ENCODE data around the gene NCAPD2.

DNA sequence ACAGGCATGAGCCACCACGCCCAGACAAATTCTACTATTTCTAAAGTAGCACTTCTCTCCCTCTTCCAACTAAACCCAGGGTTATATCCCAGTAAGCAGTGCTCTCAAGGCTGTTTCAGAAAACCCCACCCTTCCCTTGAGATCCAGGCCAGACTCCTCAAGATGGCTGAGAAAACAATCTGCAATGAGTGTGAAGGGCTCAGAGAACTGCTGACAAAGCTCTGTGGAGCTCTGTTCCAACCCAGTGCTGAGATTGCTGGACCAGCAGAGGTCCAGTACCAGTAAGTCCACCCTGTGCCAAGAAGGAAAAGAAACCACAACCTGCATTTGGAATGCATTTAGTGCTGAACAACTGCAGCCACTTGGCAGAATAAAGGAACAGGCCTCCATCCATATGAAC lies 65.6 kb downstream of the NCAPD2 start:
- TF ChIP-seq YY1 (IDR thresholded peaks at IDR 0.05; ENCODE audit: insufficient read depth, insufficient read length) (no peak), ZNF274 (IDR thresholded peaks at IDR 0.05; ENCODE audit: low read depth, low read length) (no peak), SUZ12 (IDR thresholded peaks at IDR 0.05; ENCODE audit: extremely low read depth, insufficient read depth, insufficient read length) (no peak)

Data from NT2/D1 (cell line).